ENCODE results near the gene CMIP. TPM values are rescaled to one million over a fixed set of nuclear protein-coding genes. Genes with fewer than 3 reads are reported as not detected.

The CMIP gene
- total RNA-seq, 2 experiments from 2014 or later: 26.3 to 29.1 TPM

GRCh38 chr16:81692021-81692420 is 247.4 kb downstream of the CMIP start:
- ChIA-PET CTCF (no interaction called here), POLR2A (no interaction called here)

- ChIA-PET CTCF (no interaction called here), POLR2A (no interaction called here)
Observed at GRCh38 chr16:81692571-81692970, 248.0 kb downstream of the CMIP start.

- CTCF ChIA-PET: no interaction called here
- POLR2A ChIA-PET: no interaction called here
Observed at GRCh38 chr16:81693041-81693743, 248.6 kb downstream of the CMIP start.

- CTCF ChIA-PET: no interaction called here
- POLR2A ChIA-PET: no interaction called here
Observed at GRCh38 chr16:81693744-81694303, 249.2 kb downstream of the CMIP start.

GRCh38 chr16:81694494-81695280 is 250.1 kb downstream of the CMIP start:
- ChIA-PET POLR2A (no interaction called here), CTCF (no interaction called here)

- ChIA-PET POLR2A (no interaction called here), CTCF (interaction anchor here (1.9 kb wide), 1 partner anchor 292 kb away, joined by 5 read pairs; no protein-coding TSS in a partner anchor)
Observed at GRCh38 chr16:81695321-81696165, 250.9 kb downstream of the CMIP start.

- ChIA-PET CTCF (interaction anchor here (0.6 to 1.9 kb wide), 7 partner anchors 16 to 481 kb away, joined by 4 to 5 read pairs (median 4); no protein-coding TSS in a partner anchor), POLR2A (interaction anchor here (0.5 kb wide), 1 partner anchor 299 kb away, joined by 7 read pairs; no protein-coding TSS in a partner anchor)
Observed at GRCh38 chr16:81696166-81696960, 251.8 kb downstream of the CMIP start.

- CTCF ChIA-PET: interaction anchor here (0.6 to 1.9 kb wide), 9 partner anchors 8 to 482 kb away, joined by 3 to 5 read pairs (median 4); no protein-coding TSS in a partner anchor
- POLR2A ChIA-PET: interaction anchor here (0.5 kb wide), 1 partner anchor 299 kb away, joined by 7 read pairs; no protein-coding TSS in a partner anchor
Observed at GRCh38 chr16:81696961-81697615, 252.5 kb downstream of the CMIP start.

- ChIA-PET CTCF (interaction anchor here (0.8 to 1.9 kb wide), 7 partner anchors 9 to 294 kb away, joined by 3 to 5 read pairs (median 4); no protein-coding TSS in a partner anchor), POLR2A (no interaction called here)
Observed at GRCh38 chr16:81697616-81698309, 253.2 kb downstream of the CMIP start.

- CTCF ChIA-PET: interaction anchor here (1.2 to 1.9 kb wide), 2 partner anchors 25 to 43 kb away, joined by 3 to 5 read pairs; no protein-coding TSS in a partner anchor
- POLR2A ChIA-PET: no interaction called here
Observed at GRCh38 chr16:81698310-81698641, 253.7 kb downstream of the CMIP start.

- CTCF ChIA-PET: no interaction called here
- POLR2A ChIA-PET: no interaction called here
Observed at GRCh38 chr16:81699596-81699995, 255.0 kb downstream of the CMIP start.

GRCh38 chr16:81700071-81700779 is 255.6 kb downstream of the CMIP start:
- ChIA-PET POLR2A (no interaction called here), CTCF (no interaction called here)

GRCh38 chr16:81700780-81701165 is 256.2 kb downstream of the CMIP start:
- POLR2A ChIA-PET: no interaction called here
- CTCF ChIA-PET: no interaction called here

GRCh38 chr16:81701296-81701970 is 256.8 kb downstream of the CMIP start:
- CTCF ChIA-PET: no interaction called here
- POLR2A ChIA-PET: no interaction called here

- POLR2A ChIA-PET: no interaction called here
- CTCF ChIA-PET: no interaction called here
Observed at GRCh38 chr16:81702506-81702905, 257.9 kb downstream of the CMIP start.

- POLR2A ChIA-PET: no interaction called here
- CTCF ChIA-PET: no interaction called here
Observed at GRCh38 chr16:81703177-81704155, 258.9 kb downstream of the CMIP start.
